ACHN (cell line): ENCODE measurements around the gene PCBD1.

Source experiments
- DNase-seq: peaks from one replicate; pipeline ENCODE4 v3.0.0-alpha.2; 2015
- in situ Hi-C: cut with HindIII; loops from 2 replicates; pipeline ENCODE4 v1.10.0; 2017; ENCODE audit warnings: low sequenced_read_pairs, low pct_ligation_motif_present, low pct_unique_long_range_greater_than_20kb

PCBD1 gene

GRCh38 chr10:70906031-70906783, 17.8 kb upstream of the PCBD1 start:
- in situ Hi-C loops, result no loop called here
- DNase-seq, result no peak

DNA sequence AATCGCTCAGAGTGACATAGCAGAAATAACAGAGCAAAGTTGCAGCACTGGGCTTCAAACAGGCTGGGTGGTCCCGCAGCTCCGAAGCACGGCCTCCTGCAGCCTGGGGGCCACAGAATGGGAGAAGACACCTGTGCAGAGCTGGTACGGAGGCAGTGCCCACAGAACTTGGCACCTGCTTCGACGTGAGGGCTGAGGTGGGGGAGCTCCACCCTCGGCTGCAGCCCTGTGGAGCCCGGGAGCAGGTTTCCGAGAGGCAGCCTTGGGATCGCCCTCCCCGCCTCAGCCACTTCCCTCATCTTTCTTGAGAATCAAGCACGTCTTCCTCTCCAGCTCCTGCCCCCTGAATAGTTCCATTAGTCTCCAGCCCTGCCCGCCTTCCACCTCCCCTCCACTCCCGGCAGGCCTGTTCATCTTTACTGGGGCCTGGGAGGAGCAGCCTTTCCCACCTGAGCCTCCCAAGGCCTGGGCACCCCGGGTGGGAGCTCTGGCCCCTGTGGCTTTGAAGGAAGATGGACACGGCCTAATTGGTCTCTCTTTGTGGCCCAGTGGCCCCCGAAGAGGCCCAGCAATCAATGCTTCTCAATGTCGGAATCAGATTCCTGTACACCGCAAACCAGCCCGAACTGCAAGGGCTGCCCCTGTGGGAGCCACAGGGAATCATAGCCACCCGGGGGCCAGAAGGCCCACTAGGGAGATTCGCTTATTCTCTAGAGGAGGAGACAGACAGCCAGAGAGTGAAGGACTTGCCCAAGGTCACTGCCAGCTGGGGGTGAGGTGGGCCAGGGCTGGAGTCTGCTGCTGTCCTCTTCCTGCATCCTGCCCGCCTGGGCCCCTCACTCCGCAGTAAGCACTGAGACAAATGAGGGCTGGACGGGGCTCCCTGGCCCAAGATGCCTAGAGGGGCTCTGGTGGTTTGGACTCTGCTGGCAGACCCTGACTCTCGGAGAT, 17.0 kb upstream of the PCBD1 start:
- DNase-seq, result no peak

GRCh38 chr10:70903262-70903921, 15.0 kb upstream of the PCBD1 start:
- in situ Hi-C loops, result no loop called here
- DNase-seq, result peak; percentile 57

More for the DNA sequence above, 17.0 kb upstream of the PCBD1 start:
- in situ Hi-C loops, result no loop called here

DNA sequence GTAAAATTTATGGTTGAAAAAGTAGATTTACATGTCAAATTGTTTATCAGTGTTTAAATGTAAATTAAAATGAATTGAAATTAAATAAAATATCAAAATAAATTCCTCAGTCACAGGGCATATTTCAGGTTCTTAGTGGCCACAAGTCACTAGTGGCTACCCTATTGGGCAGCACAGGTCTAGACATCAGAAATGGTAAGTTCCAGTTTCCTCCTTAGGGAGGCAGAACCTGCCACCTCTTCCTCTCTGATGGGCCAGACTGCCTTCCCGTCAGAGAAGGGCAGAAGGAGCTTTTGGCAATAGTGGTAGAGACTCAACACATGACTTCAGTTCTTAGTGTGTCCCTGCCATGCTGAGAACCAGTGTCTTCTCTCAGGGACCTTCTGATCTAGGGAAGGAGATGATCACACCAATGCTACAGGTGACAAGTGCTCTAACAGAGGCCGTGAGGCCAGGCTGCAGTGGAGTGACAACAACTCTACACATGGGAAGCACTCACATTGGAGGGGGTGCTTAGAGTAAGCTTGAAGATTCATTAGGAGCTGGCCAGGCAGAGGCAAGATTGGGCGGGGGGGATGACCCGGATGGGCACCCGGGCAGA, 14.4 kb upstream of the PCBD1 start:
- DNase-seq, result no peak
- in situ Hi-C loops, result no loop called here

DNA sequence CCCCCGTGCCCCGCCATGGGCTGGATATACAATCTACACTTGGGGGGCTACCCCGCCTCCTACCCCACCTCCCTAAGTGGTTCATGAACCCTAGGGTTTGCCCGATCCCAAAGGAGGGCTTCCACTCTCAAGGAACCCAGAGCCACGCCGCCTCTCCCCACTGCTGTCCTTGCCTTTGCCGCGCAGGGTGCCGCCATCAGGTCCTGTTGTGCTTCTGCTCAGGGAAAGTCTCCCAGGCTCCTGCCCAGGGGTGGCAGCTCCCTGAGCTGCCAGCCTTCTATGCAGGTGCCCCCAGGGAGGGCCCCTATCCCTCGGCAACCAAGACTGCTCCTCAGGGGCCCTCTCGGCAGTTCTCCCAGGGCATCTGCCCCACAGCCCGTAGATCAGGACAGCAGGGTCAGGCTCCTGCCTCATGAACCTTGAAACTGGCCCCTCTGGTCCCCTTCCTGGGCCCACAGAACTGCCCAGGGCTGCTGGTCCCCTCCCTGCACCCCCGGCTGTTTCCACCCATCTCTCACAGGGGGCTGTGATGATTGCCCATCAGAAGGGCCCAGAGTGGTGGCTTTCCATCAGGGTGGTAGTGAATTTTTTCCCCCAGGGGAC, 13.0 kb upstream of the PCBD1 start:
- in situ Hi-C loops, result no loop called here
- no peak for DNase-seq

DNA sequence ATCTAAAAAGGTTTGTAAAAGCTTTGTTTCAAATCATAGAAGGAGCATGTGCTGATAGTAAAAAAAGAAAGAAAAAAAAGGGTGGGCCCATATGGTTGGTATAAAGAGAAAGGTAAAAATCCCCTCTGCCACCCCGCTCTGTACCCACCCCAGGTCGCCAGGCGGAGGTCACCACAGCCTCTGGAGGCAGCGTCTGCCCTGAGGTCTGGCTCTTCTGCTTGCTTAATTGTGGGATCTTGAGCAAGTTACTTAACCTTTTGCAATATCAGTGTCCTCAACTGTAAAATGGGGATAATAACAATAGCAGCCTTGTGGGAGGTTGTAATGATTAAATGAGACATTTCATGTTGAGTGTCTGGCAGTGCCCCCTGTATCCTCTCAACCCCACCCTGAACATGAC, 10.7 kb upstream of the PCBD1 start:
- no peak for DNase-seq
- in situ Hi-C loops, result no loop called here

DNA sequence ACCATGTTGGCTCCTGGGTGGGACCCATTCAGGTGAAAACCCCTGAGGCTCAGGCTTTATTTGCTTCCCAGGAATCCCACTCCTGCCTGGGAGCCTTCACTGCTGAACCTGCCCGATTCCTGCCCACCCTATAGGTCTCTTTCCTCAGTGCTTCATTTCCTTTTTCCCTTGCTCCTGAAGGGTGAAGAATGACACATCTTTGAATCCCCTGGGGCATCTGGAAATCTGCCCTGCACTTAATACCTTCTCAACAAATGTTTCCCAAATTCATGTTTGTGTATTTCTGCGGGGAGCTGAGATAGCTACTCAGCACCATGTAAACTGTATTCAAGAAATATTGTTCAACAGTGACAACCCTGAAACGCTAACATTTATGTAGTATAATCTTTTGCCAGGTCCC, 10.3 kb upstream of the PCBD1 start:
- no peak for DNase-seq
- in situ Hi-C loops, result no loop called here

GRCh38 chr10:70896551-70896950, 8.2 kb upstream of the PCBD1 start:
- DNase-seq, result no peak
- in situ Hi-C loops, result no loop called here

GRCh38 chr10:70894416-70894815, 6.1 kb upstream of the PCBD1 start:
- in situ Hi-C loops, result no loop called here
- DNase-seq, result no peak

GRCh38 chr10:70893227-70894006, 5.1 kb upstream of the PCBD1 start:
- no peak for DNase-seq
- in situ Hi-C loops, result no loop called here

- no peak for DNase-seq
- in situ Hi-C loops, result no loop called here
These were observed 4.3 kb upstream of the PCBD1 start for GRCh38 chr10:70892631-70893030.

- no peak for DNase-seq
- in situ Hi-C loops, result no loop called here
These were observed 3.3 kb upstream of the PCBD1 start for GRCh38 chr10:70891627-70892026.

DNA sequence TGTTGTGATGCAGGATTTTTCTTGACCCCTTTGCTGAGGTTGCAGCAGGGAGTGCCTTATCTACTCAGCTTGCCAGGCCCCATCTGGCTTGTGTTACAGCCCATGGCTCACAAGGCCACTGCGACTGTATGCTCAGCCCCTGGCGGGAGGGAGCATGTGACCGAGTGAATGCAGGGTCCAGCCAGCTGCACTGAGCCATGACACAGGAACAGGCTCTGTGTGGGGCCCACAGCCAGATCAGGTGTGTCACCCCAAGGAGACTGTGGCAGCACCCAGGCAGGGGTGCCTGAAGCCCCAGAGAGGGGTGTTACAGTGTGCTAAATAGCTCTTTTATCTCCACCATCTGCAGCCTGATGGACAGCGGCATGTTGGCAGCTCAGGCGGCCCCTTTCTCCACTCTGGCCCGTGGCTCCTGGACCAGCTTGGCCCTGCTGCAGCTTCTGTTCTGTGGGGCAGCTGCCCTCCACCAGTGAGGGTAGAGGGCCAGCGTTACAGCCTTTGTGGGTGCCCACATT, 2.6 kb upstream of the PCBD1 start:
- in situ Hi-C loops, result no loop called here
- no peak for DNase-seq

GRCh38 chr10:70889291-70889690, 926 bp upstream of the PCBD1 start:
- DNase-seq, result no peak
- in situ Hi-C loops, result no loop called here

- no peak for DNase-seq
- in situ Hi-C loops, result no loop called here
These were observed 1.3 kb downstream of the PCBD1 start for GRCh38 chr10:70886921-70887665.

- no peak for DNase-seq
- in situ Hi-C loops, result no loop called here
These were observed 2.1 kb downstream of the PCBD1 start for GRCh38 chr10:70885931-70886903.
